ENCODE results near the gene GAL3ST2.
"Not testable (repeated sequence)": the region's sequence is repeated elsewhere in the genome, so short reads cannot be mapped to it uniquely, and the experiment has no call there.

DNA sequence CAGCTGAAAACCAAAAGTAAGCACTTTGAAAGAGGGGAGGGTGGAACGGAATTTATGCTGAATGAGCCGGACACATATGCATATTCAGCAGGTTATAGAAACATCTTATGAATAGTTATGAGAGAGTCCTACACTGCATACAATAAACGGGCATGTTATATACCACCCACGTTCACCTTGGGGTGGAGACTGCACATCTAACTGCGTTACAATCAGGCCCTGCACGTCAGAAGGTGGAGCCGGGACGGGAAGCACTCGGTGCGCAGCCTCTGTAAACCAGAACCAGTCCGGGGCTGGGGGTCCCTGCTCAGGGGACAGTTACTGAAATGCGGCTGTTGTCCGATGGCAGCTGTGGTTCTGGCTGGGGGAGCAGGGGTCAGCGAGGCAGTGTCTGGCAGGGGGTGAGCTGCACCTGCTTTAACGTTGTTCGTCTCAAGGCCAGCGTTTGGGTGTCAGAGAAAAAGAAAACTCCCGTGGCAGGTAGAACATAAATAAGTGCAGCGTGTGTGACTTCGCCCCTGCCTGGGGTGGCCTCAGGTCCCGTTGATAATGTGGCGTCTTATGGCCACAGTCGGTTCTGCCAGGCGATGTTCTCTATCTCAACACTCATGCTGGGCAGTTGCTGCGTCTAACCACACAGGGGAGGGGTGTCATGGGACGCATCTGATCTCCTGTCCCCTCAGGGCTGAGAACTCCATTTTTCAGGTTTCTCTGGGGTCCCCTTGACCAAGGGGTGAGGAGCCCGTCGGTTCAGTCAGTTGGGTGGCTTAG is 57.3 kb downstream of the GAL3ST2 start:
- not testable (repeated sequence) for TF ChIP-seq EP300 (conservative IDR thresholded peaks at IDR 0.05; ENCODE audit: poor library complexity, severe bottlenecking); CTCF (IDR thresholded peaks at IDR 0.05; ENCODE audit: poor library complexity, severe bottlenecking); EZH2 (IDR thresholded peaks at IDR 0.05; ENCODE audit: borderline replicate concordance, insufficient read depth, low read length, poor library complexity, severe bottlenecking); POLR2AphosphoS5 (IDR thresholded peaks at IDR 0.05); RAD21 (conservative IDR thresholded peaks at IDR 0.05); MXI1 (conservative IDR thresholded peaks at IDR 0.05; ENCODE audit: poor library complexity, severe bottlenecking)

All from neural cell (in vitro differentiated cells).